Smooth muscle cell (in vitro differentiated cells): Measurements from ENCODE around the gene ADK. TPM values are rescaled to one million over a fixed set of nuclear protein-coding genes. Genes with fewer than 3 reads are reported as not detected.

Experiments
- DNase-seq: peaks from one replicate; lab custom pipeline; 2025; ENCODE audit not compliant: unreplicated experiment; lab: John Stamatoyannopoulos, UW
- H2AFZ ChIP-seq: fragments of 200-600 bp; sonication (generic); 2 replicates; pipeline ENCODE4 v1.6.0; 2016; ENCODE audit warnings: antibody characterized with exemption, low read depth, mild to moderate bottlenecking
- H3F3A ChIP-seq: fragments of 200-600 bp; sonication (generic); 2 replicates; pipeline ENCODE4 v1.6.0; 2017; ENCODE audit warnings: antibody characterized with exemption, low read depth
- H3K27ac ChIP-seq: fragments of 200-600 bp; sonication (generic); 2 replicates; pipeline ENCODE4 v1.5.1; 2016; ENCODE audit warnings: low read depth, mild to moderate bottlenecking
- H3K27me3 ChIP-seq: fragments of 200-600 bp; sonication (generic); 2 replicates; pipeline ENCODE4 v1.6.1; 2016; ENCODE audit warnings: low read depth, mild to moderate bottlenecking
- H3K36me3 ChIP-seq: fragments of 200-600 bp; sonication (generic); 2 replicates; pipeline ENCODE4 v1.5.1; 2016; ENCODE audit warnings: low read depth
- H3K4me1 ChIP-seq: fragments of 200-600 bp; sonication (generic); 2 replicates; pipeline ENCODE4 v1.5.1; 2016; ENCODE audit warnings: low read depth
- H3K4me2 ChIP-seq: fragments of 200-600 bp; sonication (generic); 2 replicates; pipeline ENCODE4 v1.6.0; 2016; ENCODE audit warnings: mild to moderate bottlenecking
- H3K4me3 ChIP-seq: fragments of 200-600 bp; sonication (generic); 2 replicates; pipeline ENCODE4 v1.5.1; 2016; ENCODE audit warnings: mild to moderate bottlenecking
- H3K79me2 ChIP-seq: fragments of 200-600 bp; sonication (generic); 2 replicates; pipeline ENCODE4 v1.6.0; 2016; ENCODE audit warnings: low read depth, mild to moderate bottlenecking
- H3K9ac ChIP-seq: fragments of 200-600 bp; sonication (generic); 2 replicates; pipeline ENCODE4 v1.6.0; 2016; ENCODE audit warnings: low read depth
- H3K9me3 ChIP-seq: fragments of 200-600 bp; sonication (generic); replicated peaks from 2 replicates; pipeline ENCODE4 v1.5.1; 2016; ENCODE audit warnings: low read depth
- H4K20me1 ChIP-seq: fragments of 200-600 bp; sonication (generic); 2 replicates; pipeline ENCODE4 v1.6.0; 2016; ENCODE audit warnings: low read depth
- WGBS: methylation state at CpG from one replicate; pipeline ENCODE4 v1.1.7; 2016; ENCODE audit warnings: low lambda C conversion rate; 5-methylcytosine and 5-hydroxymethylcytosine counted together
- polyA plus RNA-seq: library from polyadenylated mRNA; unstranded; fragments of >200 nt; fragmentation: Nextera tagmentation; extraction: Ambion mirVana; gene quantifications from 2 replicates; pipeline ENCODE4 v1.2.1, GENCODE V29; 2016
- total RNA-seq: library from RNA; depleted of rRNA; stranded (reverse); fragments of >200 nt; gene quantifications from 2 replicates; pipeline ENCODE4 v1.2.3, GENCODE V29; 2014
- TF ChIP-seq, protein P1 (sequence below): fragments of 200-600 bp; sonication (generic); IDR thresholded peaks from 2 replicates; pipeline ENCODE4 v1.5.1; 2017; ENCODE audit warnings: borderline replicate concordance, mild to moderate bottlenecking, antibody characterized with exemption; ENCODE audit not compliant: insufficient read depth, poor library complexity, severe bottlenecking

ADK gene
- total and polyA plus RNA-seq, 2 experiments from 2014 or later = 19.4 to 25.1 TPM

- H3K27me3 ChIP-seq = no peaks in the 10 kb centered on the region
- WGBS = 100% methylated on average over 4 of the region's 4 CpGs
- H3K27ac ChIP-seq = no peak overlapping the region
- no peak overlapping the region for H2AFZ ChIP-seq
- peaks cover 12% of the 10 kb centered on the region for H3K36me3 ChIP-seq
- H3F3A ChIP-seq = no peaks in the 10 kb centered on the region
- H3K4me3 ChIP-seq = no peak overlapping the region
- H3K9me3 ChIP-seq = no peaks in the 10 kb centered on the region
- no peak overlapping the region for H3K9ac ChIP-seq
- TF ChIP-seq, protein P1, sequence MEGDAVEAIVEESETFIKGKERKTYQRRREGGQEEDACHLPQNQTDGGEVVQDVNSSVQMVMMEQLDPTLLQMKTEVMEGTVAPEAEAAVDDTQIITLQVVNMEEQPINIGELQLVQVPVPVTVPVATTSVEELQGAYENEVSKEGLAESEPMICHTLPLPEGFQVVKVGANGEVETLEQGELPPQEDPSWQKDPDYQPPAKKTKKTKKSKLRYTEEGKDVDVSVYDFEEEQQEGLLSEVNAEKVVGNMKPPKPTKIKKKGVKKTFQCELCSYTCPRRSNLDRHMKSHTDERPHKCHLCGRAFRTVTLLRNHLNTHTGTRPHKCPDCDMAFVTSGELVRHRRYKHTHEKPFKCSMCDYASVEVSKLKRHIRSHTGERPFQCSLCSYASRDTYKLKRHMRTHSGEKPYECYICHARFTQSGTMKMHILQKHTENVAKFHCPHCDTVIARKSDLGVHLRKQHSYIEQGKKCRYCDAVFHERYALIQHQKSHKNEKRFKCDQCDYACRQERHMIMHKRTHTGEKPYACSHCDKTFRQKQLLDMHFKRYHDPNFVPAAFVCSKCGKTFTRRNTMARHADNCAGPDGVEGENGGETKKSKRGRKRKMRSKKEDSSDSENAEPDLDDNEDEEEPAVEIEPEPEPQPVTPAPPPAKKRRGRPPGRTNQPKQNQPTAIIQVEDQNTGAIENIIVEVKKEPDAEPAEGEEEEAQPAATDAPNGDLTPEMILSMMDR = no peak
- H3K4me2 ChIP-seq = no peak overlapping the region
- H3K79me2 ChIP-seq = no peaks in the 10 kb centered on the region
- DNase-seq = no peak
- no peaks in the 10 kb centered on the region for H3K4me1 ChIP-seq
- H4K20me1 ChIP-seq = no peaks in the 10 kb centered on the region
Measured at GRCh38 chr10:74635655-74636054, 484.6 kb downstream of the ADK start.

GRCh38 chr10:74637685-74638084, 486.7 kb downstream of the ADK start:
- Histone ChIP-seq H3K4me1 (no peaks in the 10 kb centered on the region), H3K4me3 (no peak overlapping the region), H3K36me3 (peaks cover 10% of the 10 kb centered on the region), H3K9ac (no peak overlapping the region), H2AFZ (no peak overlapping the region), H3F3A (no peaks in the 10 kb centered on the region), H3K4me2 (no peak overlapping the region), H3K27ac (no peak overlapping the region), H3K27me3 (no peaks in the 10 kb centered on the region), H4K20me1 (no peaks in the 10 kb centered on the region), H3K79me2 (no peaks in the 10 kb centered on the region), H3K9me3 (no peaks in the 10 kb centered on the region)
- TF ChIP-seq, protein P1 = no peak
- no peak for DNase-seq
- WGBS = 100% methylated on average over 1 of the region's 1 CpG

- no peak overlapping the region for H2AFZ ChIP-seq
- no peak overlapping the region for H3K4me2 ChIP-seq
- no peaks in the 10 kb centered on the region for H3K79me2 ChIP-seq
- no peaks in the 10 kb centered on the region for H3K27me3 ChIP-seq
- 71% methylated on average over 5 of the region's 5 CpGs for WGBS
- H3K9ac ChIP-seq = no peak overlapping the region
- no peaks in the 10 kb centered on the region for H3K9me3 ChIP-seq
- no peak overlapping the region for H3K27ac ChIP-seq
- H4K20me1 ChIP-seq = no peaks in the 10 kb centered on the region
- TF ChIP-seq, protein P1 = no peak
- H3K36me3 ChIP-seq = no peaks in the 10 kb centered on the region
- H3K4me1 ChIP-seq = no peaks in the 10 kb centered on the region
- H3K4me3 ChIP-seq = no peak overlapping the region
- no peak for DNase-seq
- H3F3A ChIP-seq = no peaks in the 10 kb centered on the region
Measured at GRCh38 chr10:74640134-74640921, 489.3 kb downstream of the ADK start.

GRCh38 chr10:74641659-74642058, 490.6 kb downstream of the ADK start:
- H2AFZ ChIP-seq = no peak overlapping the region
- no peak overlapping the region for H3K4me2 ChIP-seq
- H3K4me1 ChIP-seq = no peaks in the 10 kb centered on the region
- no peaks in the 10 kb centered on the region for H3K36me3 ChIP-seq
- H3F3A ChIP-seq = no peaks in the 10 kb centered on the region
- H3K27ac ChIP-seq = no peak overlapping the region
- H3K79me2 ChIP-seq = no peaks in the 10 kb centered on the region
- no peaks in the 10 kb centered on the region for H3K9me3 ChIP-seq
- no peak overlapping the region for H3K4me3 ChIP-seq
- H3K27me3 ChIP-seq = no peaks in the 10 kb centered on the region
- DNase-seq = no peak
- TF ChIP-seq, protein P1 = no peak
- WGBS = 73% methylated on average over 1 of the region's 1 CpG
- no peak overlapping the region for H3K9ac ChIP-seq
- no peaks in the 10 kb centered on the region for H4K20me1 ChIP-seq
